GM21529 (cell line): Measurements from ENCODE around the gene KISS1.

Source experiments
- ATAC-seq: cut with Tn5 transposase; IDR thresholded peaks from one replicate; pipeline ENCODE4 v1.9.1; 2021; ENCODE audit not compliant: unreplicated experiment

KISS1 gene

DNA sequence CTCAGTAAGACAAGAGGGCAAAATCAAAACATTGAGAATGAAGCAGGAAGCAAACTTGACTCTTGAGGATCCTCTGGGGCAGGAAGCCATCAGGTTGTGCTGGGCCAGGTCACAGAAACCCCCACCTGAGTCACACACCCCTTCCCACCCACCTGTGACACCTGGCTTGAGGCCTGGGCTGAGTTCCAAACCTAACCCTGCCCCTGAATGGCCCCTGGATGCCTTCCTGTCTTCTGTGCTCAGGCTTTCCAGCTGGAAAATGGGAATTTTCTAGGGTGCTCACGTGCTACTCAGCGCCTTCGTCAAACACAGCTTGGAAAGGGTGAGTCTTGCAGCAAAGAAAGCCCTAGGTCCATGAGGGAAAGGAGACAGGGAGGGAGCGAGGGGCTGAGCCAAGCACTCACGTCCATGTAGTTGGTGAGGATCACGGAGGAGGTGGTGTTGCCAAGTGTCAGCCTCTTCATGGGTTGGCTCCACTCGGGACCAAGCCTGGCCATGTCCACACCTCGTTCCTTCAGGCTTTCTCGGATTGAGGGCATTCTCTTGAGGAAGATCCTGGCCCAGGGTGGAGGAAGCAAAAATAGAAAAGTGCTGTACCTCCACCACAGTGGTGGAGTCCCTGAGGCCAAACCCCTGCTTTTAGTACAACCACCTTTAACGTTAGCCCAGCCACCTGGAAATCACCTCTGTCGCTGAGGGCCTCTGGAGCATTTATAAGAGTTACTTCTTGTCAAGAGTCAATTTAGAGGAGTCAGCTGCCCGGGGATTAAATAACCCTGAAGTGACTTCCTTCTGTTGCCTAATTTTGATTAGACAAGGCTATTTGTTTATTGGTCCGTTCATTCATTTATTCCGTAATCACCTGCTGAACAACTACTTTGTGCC lies 34.4 kb downstream of the KISS1 start:
- ATAC-seq, result no peak

DNA sequence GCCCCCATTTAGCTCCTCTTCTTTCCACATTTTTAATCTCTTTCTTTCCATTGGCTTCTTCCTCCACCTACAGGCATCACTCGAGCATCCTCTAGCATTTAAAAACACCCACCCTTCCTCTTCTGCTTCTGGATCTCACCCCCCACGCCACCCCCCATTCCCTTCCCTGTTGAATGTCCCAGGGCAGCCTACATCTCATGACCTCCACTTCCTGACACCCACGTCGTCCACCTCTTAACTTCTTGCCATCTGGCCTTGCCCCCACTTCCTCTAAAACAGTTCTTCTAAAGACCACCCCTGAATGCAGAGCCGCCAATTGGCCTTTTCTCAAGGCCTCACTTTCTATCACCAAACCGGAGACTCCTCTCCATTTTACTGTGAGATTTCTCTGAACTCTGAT lies 38.3 kb downstream of the KISS1 start:
- no peak for ATAC-seq

DNA sequence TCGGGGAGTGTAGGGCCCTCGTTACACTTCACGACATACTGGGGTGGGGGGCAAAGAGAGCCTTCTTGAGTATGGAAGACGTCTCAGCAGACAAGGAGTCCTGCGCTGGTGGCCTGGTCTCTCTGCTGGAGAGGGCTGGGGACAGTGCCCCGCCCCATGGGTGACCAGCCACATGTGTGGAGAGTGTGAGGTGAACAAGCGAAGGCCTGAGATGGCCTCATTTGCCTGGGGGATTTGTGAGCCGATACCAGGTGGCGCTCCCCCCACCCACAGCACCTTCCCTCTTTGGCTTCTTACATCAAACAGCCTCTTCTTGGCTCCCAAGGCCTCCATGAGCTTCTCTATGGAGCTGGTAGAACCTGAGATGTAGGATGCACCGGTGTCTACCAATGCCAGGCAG lies 40.4 kb downstream of the KISS1 start:
- ATAC-seq, result no peak

DNA sequence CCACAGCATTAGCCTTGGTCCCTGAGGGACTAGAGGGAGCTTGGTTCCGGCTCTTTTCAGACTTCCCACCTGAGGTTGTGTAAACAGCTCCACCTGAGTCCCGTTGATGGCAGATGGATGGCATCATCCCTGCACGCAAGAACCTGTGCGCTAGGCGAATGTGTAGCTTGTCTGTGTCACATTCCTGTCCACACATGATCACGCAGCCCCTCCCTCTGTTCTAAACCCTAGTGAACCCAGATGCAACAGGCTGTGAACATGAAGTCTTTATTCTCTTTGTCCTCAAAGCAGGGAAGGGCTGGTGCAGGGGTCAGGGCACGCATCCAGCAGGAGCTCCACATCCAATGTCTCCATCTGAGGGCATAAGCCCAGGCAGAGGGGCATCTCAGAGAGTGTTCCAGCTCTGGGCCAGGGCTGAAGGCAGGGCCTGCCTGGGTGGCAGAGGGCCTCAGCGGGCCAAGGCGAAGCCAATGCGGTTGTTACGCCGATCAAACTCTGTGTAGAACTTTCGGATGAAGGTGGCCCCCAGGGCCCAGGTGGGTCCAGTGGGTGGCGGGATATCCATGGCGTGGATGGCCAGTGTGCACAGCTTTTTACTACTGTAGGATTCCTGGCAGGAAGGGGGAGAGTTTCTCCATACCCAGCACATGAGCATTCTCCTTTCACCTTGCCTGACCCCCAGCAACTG lies 41.6 kb downstream of the KISS1 start:
- ATAC-seq, result no peak

DNA sequence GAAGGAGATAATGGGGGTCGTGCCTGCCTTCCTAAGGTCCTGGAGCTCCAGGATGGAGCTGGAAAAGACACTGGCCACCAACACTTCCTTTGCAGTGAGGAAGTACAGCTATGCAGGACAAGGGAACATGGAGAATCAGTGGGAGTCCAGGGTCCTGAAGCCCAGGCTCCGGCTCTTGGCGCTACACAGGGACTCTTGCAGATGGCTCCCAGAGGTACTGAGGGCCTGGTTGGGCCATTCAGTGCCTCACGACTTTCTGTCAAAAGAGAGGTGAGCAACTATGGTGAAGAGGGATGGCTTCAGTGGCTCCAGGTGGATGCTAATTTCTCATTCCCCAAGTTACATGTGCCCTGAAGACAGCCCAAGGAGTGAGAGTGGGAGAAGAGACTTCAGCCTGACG lies 42.6 kb downstream of the KISS1 start:
- no peak for ATAC-seq

DNA sequence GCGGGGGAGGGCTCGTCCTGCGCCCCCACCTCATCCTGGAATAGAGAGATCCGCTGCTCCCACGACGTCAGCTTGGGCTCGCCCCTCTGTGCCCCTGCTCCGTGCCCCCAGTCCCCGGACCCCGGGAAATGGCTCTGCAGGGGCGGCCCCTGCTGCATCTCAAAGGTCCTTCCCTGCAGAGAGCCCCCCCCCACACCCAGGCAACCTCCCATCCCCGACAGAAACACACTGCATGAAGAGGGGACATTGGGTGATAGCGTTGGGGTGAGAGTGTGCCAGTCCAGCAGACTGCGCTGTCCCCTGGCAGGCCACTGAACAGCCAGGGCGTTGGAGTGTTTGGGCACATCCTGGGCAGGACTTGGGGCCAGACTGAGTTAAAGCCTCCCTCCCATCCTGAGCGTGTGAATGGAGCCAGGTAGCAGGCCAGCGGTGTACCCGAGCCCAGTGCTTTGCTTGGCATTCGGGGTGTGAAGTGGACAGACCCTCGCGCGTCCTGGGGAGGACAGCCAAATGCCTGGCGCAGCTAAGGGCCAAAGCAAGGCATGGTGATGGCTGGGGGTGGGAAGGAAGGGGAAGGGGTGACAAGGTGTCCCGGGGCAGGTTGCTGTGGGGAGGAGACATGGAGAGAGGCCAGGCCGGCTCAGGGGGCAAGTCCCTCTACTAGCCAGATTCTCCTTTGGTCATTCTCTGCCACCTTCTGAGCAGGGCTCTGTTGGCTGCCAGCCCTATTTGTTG lies 43.8 kb downstream of the KISS1 start:
- no peak for ATAC-seq

DNA sequence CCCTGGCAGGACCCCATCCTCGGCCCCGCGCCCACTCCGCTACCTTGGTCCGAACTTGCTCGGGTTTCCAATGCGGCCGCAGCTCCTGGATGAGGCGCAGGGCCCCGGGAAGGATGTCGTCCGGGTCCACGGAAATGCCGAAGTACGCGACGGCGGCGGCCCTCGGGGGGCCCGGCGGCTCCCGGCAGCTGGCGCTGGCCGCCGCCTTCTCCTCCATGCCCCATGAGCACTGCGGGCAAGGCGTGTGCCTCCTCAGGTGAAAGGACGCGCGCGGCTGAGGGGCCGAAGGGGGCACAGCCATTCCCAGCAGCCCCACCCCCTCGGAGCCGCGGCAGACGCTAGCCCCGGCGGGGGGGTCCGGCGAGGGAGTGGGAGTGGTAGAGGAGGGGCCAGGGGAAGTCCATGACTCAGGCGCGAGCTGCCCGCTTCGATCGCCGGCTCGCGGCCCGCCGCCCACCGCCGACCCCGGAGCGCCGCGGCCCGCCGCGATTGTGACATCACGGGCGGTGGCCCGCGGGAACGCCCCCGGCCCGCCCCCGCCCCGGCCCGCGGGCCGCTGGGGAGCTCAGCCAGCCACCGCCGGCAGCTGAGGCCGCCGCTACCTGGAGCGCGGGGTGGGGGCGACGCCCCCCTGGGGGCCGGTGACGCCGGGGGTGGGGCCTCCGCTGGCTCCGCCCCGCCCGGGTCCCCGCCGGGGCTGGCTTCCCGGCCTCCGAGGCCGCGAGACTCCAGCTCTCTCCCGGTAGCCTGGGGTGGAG lies 44.6 kb downstream of the KISS1 start, which contains the start of gene ETNK2:
Gene ETNK2, minus strand, starts transcription at position 493 of the 758 bp plus-strand sequence. Its CDS starts 192 bp downstream, at position 301.
- ATAC-seq, result no peak

DNA sequence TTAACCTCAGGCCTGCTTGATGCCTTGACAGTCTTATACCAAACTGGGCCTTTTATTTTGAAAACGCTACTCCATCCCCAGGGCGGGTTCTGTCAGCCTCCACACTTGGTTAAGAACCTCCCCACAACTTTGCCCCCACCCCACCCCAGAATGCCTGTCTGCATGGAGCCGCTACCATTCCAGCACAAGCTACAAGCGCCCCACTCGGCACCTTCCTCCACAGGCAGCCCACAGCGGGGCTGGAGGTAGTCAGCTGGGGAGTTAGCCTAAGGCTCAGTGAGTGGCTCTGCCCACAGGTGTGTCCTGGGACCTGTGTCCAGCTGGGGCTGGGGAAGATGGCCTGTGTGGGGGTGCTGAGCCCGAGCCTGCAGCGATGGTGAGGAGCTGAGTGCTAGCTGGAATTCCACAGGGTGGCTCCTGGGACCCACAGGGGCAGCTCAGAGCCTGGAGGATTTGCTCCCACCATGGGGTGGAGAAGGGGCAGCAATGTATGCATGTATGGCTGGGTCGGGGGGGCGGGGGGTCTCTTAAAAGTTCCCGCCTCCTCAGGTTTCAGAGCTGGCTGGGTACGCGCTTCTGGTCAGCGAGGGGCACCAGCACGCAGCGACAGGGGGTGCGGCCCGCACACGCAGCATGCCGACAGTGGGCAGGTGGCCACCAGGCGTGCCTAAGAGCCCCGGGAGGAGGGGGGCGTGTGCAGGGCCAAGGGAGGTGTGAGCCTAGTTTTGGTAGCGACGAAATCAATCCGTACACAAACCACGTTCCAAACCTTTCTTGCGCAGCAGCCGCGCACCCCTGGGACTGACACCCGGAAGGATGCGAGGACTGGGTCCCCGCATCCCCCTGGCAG lies 45.4 kb downstream of the KISS1 start:
- ATAC-seq, result no peak

DNA sequence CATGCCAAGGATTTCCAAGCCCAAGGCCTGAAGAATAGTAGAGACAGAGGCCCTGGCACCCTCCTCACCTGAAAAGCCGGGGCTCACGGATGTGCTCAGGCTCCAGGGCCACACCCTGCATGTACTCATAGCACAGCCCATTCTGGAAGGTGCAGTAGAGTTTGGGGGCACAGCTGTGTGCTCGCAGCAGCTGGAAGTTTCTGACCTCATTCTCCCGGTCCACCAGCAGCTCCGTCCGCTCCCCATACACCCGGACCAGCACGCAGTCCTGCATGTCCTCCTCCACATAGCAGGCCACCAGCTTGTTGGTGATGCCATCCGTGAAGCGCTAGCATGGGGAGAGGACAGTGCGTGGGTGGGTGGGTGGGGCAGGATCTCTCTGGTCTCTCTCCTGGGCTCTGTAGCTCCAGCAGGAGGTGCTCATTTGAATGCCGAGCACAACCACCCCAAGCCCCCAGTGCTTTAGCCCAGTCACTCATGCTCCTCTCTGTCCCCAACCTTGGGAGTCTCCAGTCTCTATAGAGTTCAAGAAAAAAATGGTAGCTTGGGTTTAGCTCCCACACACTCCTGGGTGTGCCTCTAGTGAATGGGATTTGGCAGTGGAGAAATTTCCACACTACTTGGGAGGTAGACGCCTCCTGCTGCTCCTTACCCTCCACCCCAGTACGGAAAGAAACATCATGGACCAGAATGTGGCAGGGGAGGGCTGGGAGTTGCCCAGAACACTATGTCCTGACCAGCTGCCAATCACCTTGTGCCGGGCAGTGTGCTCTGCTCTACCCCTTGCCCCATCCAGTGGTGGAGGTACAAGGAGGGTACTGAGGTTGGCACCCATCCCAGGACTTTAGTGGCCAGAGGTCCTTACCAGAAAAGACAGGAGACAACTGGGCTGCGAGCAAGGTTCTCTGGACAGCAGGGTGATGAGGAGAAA lies 46.4 kb downstream of the KISS1 start:
- no peak for ATAC-seq

DNA sequence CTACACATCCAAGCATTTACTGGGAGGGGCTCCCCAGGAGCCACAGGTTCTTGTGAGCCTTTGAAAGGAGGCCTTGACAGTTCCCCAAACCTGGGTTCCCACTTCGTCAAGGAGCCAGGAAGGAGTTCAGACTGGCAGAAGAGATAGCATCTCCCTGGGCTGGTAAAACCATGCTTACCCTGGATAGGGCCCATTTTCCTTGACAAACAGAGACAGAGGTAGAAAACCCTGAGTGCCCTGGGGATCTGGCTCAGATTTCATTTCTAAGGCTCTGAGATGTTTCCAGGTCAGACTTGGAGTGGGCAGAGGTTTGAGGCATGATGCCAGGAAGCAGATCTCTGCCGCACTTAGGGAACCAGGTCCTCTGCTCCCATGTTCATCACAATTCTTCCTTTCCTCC lies 47.2 kb downstream of the KISS1 start:
- no peak for ATAC-seq

DNA sequence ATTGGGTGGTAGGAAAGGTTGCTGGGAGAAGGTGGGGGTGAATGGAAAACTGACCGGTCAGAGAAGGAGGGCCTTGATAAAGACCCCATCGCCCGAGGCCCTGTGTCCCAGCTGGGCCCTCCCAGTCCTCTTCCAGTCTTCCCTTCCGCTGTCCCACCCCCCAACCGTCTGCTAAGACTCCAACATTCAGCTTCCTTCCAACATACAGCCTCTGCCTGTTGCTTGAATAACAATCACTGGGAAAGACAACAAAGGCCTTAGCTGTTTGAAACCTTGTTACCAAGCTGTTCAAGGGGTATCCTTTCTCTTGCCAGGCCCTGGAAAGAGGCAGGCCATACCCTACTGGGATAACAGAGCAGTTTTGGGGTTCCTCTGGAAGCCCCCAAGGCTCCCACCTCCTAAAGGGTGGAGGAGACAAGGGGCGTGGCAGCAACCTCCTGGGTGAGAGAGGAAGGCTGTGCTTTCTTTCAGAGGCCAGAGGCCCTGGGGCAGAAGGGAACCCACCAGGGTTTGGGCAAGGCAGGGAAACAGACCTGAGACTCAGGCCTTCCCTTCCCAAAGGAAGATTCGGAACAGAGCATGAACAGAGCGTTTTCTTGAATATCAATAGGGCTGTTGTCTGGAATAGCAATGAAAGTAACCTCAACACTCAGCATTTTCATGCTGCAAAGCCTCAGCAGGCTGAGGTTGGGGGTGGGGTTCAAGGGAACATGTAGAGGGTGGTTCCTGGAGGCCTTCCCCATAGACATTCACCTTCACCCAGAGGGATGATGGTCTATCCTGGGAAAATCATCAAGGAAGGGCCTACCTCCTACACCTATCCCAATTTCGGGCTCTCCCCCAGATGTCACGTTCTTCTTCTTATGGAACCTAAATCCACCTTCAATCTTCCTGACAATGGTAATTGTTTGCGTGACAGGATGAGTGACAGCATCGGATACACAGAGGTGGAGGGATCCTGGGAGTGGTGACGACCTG lies 48.6 kb downstream of the KISS1 start:
- ATAC-seq, result no peak

DNA sequence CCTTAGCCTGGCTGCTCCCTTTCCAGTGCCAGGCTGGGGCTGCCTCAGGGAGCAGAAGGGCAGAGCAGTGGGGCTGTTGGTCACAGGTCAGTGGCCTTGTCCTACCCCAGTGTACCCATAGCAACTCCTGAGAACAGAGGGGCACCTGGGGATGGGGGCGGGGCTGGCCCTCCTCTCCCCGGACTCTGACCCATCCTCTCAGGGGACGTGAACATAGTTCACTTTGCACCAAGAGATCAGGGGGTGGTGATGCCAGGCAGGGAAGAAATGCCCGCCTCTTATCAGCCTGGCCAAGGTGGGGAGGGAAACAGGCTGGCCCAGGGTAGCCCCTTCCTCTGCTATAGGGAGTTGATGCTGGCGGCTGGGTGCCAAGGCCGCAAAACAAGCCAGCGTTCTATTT lies 49.3 kb downstream of the KISS1 start:
- ATAC-seq, result no peak

DNA sequence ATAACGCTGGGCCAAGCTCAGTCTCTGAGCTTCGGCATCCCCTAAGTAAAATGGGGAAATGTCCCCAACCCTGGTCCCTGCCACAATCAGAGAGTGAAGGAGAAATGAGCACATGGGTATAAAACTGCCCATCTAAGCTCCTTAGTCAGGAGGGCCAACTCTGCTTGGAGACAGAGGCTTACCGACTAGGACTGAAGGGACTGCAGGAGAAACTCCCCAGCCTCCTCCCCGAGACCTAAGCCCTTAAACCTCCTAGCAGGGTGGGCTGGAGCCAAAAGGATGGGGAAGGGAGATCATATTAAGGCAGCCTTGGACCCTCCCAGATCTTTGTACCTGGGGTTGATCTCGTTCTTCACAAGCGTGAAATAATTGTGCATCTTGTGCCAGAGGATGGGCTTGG lies 50.0 kb downstream of the KISS1 start:
- ATAC-seq, result no peak

DNA sequence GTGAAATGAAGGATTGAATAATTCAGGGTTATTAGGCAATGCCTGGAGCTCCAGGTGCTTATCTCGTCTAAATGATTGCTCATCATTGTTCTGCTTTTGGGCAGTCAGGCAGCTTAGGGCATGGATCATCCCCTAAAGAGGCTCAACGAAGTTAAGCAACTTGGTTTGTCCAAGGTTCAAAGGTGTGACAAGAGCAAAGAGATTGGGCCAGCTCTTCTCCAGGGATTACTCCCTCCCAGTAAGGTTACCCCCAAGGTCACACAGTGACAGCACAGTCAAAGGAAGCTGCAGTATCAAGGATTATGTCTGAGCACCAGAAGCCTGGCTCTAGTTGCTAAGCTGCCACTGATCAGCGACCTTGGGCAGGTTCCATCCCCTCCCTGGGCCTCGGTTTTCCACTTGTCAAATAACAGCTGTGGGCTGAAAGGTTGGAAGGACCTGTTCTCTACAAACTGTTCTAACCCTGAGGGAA lies 51.2 kb downstream of the KISS1 start:
- no peak for ATAC-seq

DNA sequence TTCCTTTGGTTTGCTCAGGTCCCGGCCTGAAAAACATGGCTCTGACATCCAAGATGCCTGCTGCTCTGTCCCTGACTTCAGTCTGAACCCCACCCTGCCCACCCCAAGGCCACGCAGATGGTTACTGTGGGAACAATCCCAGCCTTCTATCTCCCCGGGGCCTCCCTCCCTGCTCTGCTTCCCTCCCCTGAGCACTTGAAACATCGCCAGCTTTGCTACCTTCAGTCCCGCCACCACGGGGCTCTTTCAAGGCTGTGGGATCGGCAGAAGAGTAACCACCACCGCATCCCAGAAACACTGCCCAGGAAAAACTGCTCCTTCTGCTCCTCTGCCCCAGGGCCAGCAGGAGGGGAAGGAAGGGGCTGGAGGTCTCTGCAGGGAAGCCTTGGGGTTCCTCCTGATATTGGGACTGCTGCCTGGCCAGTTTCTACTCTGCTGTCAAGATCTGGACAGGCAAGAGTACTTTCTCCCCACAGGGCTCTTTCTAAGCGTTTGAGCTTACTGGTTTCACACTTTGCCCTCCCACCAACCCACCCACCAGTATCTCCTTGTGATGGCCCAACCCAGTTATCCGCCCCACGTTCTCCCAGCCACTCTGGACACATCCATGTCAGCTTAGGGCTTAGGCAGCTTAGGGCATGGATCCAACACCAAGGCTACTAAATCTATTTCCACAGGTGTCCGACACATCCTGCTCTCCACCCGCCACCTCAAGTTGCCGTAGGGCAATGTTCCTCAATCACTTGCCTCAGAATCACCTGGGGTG lies 52.8 kb downstream of the KISS1 start:
- ATAC-seq, result no peak

DNA sequence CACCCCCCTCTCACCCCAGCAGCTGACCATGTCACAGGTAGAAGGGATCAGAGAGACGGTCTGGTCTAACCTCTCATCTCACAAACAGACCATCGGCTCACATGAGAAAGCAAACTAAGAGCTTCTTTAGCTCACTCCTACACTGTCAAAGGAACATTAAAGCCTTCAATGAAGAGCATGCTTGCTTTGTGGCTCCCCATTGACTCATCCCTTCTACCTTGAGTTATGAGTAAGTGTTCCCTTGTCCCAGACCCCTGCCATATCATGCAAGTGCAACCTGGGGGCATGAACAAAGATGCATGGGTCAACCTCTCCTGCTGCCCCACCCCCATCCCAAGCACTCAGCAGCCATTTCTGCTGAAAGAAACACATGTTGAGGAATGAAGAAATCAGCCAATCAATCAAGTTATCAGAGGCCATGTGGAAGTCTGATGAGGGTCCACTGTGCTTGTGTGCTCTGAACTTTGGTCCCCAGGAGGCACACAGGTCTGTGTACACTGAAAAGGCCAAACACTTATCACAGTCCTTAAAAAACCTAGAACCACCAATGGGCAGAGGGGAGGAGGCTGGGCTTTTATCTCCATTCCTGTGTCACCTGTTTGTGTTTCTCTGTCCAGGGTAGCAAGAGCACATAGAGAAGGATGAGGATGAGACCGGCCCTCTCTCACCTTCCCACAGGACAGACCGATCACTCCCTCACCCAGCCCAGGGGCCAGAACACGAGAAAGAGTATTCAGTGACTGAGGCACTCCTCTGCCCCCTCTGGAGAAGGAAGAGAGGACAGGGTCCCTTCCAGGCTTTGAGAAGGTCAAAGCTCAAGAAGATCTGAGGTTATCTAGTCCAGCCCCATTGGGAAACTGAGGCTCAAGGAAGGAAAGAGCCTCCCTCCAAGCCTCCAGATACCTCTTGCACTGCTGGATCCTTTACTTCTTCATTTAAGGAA lies 54.0 kb downstream of the KISS1 start:
- ATAC-seq, result no peak
